ENCODE measurements around the gene DCPS.

DCPS gene

DNA sequence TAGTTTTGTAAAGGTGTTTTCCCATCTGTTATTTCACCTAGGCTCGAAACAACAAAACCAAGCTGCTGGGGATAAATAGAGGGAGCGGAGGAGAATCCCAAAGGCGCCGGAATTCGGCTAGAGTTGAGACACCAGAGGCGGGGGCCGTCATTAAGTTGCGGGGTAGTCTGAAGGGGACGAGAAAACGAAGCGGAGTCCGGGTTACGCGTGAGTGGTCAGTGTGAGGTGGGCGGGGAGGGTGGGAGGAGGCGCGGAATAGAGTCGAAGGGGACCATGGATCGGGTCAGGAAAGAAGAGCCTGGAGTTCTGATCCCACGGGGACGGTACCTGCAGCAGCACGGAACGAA, 35.5 kb upstream of the DCPS start:
- DNase-seq (ENCODE audit: insufficient read length, low spot score) (no peak), FAIRE-seq (no peak)
- TF ChIP-seq POU2F2 (IDR thresholded peaks at IDR 0.05; ENCODE audit: low read depth, low read length) (no peak), TAF1 (IDR thresholded peaks at IDR 0.05; ENCODE audit: low read depth, low read length) (no peak), SPI1 (IDR thresholded peaks at IDR 0.05; ENCODE audit: low read depth, low read length) (no peak), POLR2AphosphoS5 (IDR thresholded peaks at IDR 0.05; ENCODE audit: low read depth, low read length) (no peak), POLR2A (IDR thresholded peaks at IDR 0.05; ENCODE audit: low read depth, low read length) (no peak), PAX5 (IDR thresholded peaks at IDR 0.05; ENCODE audit: insufficient read depth, low read length, severe bottlenecking) (peak; percentile 15)

DNA sequence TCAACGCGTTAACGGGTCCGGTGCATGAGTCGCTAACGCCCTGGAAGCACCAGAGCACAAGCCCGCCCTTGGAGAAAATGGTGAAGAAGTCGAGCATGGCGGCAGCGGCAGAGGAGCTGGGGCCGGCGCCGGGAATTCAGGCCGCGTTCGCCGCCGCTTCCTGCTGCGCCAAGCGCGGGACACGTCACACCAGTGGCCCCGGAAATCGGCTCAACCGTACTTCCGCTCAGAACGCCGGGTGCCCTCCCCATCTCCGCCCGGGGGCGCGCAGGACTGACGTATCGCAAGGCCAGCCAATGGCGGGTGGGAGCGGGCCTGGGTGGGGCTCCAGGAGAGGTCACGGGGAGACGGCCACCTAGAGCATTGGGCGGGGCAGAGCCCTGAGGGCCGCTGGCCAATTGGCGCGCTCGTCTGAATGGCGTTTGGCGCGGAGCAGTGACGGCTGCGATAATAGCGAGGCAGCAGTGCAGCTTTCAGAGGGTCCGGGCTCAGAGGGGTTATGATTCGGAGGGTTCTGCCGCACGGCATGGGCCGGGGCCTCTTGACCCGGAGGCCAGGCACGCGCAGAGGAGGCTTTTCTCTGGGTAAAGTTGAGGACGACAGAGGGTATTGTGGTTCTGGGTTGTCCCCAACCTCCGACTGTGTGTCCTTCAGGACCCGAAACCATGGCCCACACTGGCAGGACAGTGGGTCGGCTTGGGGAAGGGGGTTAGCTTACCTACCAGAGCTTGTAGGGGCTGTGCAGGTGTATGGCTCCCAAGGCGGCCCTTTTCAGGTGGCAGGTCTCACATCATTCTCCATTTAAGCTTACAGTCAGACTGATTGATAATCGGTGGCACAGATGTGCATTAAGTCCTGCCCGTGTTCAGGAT, 34.9 kb upstream of the DCPS start, which contains the start of the genes FOXRED1 and SRPRA:
Gene FOXRED1, plus strand, starts transcription at position 447 of the 872 bp plus-strand sequence. Its CDS starts 53 bp downstream, at position 500.
Gene SRPRA, minus strand, starts transcription at position 188 of the 872 bp plus-strand sequence. Its CDS starts 91 bp downstream, at position 97.
- TF ChIP-seq TAF1 (IDR thresholded peaks at IDR 0.05; ENCODE audit: low read depth, low read length) = no peak; the same call in 1 of the 2 replicates
- TF ChIP-seq PAX5 (IDR thresholded peaks at IDR 0.05; ENCODE audit: insufficient read depth, low read length, severe bottlenecking) = peak; percentile 83
- TF ChIP-seq POLR2AphosphoS5 (IDR thresholded peaks at IDR 0.05; ENCODE audit: low read depth, low read length) = peak; percentile 87
- peak; percentile 74 for TF ChIP-seq POU2F2 (IDR thresholded peaks at IDR 0.05; ENCODE audit: low read depth, low read length)
- peak; percentile 50 for TF ChIP-seq SPI1 (IDR thresholded peaks at IDR 0.05; ENCODE audit: low read depth, low read length)
- peak; percentile 89 for TF ChIP-seq POLR2A (IDR thresholded peaks at IDR 0.05; ENCODE audit: low read depth, low read length)
- FAIRE-seq (peak; percentile 99), DNase-seq (ENCODE audit: insufficient read length, low spot score) (peak; percentile 100)

DNA sequence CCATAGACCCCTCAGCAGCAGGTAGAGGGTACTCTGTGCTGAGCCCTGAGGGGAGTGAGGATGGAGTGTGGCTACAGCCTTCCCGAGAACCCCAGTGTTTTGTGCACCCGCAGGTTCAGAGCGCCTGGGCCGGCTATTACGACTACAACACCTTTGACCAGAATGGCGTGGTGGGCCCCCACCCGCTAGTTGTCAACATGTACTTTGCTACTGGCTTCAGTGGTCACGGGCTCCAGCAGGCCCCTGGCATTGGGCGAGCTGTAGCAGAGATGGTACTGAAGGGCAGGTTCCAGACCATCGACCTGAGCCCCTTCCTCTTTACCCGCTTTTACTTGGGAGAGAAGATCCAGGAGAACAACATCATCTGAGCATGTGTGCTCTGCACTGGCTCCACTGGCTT, 26.5 kb upstream of the DCPS start:
- no peak for FAIRE-seq
- no peak for TF ChIP-seq POLR2AphosphoS5 (IDR thresholded peaks at IDR 0.05; ENCODE audit: low read depth, low read length)
- no peak for TF ChIP-seq PAX5 (IDR thresholded peaks at IDR 0.05; ENCODE audit: insufficient read depth, low read length, severe bottlenecking)
- TF ChIP-seq POU2F2 (IDR thresholded peaks at IDR 0.05; ENCODE audit: low read depth, low read length) = no peak
- no peak for DNase-seq (ENCODE audit: insufficient read length, low spot score)

DNA sequence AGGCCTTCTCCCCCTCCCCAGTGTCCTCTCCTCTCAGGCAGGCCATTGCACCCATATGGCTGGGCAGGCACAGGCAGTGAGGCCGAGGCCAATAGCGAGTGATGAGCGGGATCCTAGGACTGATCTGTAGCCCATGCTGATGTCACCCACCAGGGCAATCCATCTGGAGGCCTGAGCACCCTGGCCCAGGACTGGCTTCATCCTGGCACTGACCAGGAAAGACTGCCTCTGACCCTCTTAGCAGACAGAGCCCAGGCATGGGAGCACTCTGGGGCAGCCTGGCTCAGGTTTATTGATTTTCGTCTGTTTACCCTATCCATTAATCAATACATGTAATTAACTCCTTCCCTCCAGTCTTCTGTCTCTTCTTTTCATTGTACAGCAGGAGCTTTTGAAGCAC, 26.1 kb upstream of the DCPS start:
- no peak for FAIRE-seq
- no peak for TF ChIP-seq PAX5 (IDR thresholded peaks at IDR 0.05; ENCODE audit: insufficient read depth, low read length, severe bottlenecking)
- TF ChIP-seq TAF1 (IDR thresholded peaks at IDR 0.05; ENCODE audit: low read depth, low read length) = no peak
- TF ChIP-seq POLR2A (IDR thresholded peaks at IDR 0.05; ENCODE audit: low read depth, low read length) = no peak
- no peak for TF ChIP-seq POLR2AphosphoS5 (IDR thresholded peaks at IDR 0.05; ENCODE audit: low read depth, low read length)
- TF ChIP-seq SPI1 (IDR thresholded peaks at IDR 0.05; ENCODE audit: low read depth, low read length) = no peak
- TF ChIP-seq POU2F2 (IDR thresholded peaks at IDR 0.05; ENCODE audit: low read depth, low read length) = no peak
- no peak for DNase-seq (ENCODE audit: insufficient read length, low spot score)

DNA sequence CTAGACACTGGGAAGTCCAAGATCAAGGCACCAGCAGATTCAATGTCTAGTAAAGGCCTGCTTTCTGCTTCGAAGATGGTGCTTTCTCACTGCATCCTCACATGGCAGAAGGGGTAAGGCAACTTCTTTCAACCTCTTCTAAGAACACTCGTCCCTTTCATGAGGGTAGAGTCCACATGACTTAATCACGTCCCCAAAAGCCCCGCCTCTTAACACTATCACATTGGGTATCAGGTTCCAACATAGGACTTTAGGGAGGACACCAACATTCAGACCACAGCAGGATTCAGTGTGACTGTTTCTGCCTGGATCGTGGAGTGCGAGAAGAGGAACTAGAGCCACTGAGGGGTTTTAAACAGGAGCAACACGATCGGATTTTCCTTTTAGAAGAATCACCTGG, 24.7 kb upstream of the DCPS start:
- TF ChIP-seq TAF1 (IDR thresholded peaks at IDR 0.05; ENCODE audit: low read depth, low read length) = no peak
- TF ChIP-seq PAX5 (IDR thresholded peaks at IDR 0.05; ENCODE audit: insufficient read depth, low read length, severe bottlenecking) = no peak
- DNase-seq (ENCODE audit: insufficient read length, low spot score) = no peak
- FAIRE-seq = no peak

DNA sequence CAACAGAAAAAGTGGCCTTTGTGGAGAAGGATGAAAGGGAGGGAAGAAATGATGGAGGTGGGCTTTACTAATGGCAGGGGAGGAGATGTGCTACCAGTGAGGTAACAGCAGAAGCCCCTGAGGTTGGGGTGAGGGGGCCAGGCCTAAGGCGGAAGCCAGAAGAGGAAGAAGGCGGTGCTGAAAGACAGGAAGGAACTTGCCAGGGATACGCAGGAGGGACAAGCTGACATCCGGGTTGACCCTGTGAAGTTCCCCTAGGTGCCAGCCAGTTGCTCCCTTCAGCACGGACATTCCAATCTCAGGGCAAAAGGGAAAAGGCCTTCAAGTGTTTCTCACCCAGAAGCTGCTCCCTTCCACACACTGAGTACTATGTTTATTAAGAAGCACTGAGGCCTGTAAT, 23.3 kb upstream of the DCPS start:
- FAIRE-seq = no peak
- DNase-seq (ENCODE audit: insufficient read length, low spot score) = no peak
- no peak for TF ChIP-seq SPI1 (IDR thresholded peaks at IDR 0.05; ENCODE audit: low read depth, low read length)
- TF ChIP-seq POU2F2 (IDR thresholded peaks at IDR 0.05; ENCODE audit: low read depth, low read length) = no peak
- no peak for TF ChIP-seq POLR2A (IDR thresholded peaks at IDR 0.05; ENCODE audit: low read depth, low read length)
- TF ChIP-seq POLR2AphosphoS5 (IDR thresholded peaks at IDR 0.05; ENCODE audit: low read depth, low read length) = no peak
- no peak for TF ChIP-seq TAF1 (IDR thresholded peaks at IDR 0.05; ENCODE audit: low read depth, low read length)
- no peak for TF ChIP-seq PAX5 (IDR thresholded peaks at IDR 0.05; ENCODE audit: insufficient read depth, low read length, severe bottlenecking)

DNA sequence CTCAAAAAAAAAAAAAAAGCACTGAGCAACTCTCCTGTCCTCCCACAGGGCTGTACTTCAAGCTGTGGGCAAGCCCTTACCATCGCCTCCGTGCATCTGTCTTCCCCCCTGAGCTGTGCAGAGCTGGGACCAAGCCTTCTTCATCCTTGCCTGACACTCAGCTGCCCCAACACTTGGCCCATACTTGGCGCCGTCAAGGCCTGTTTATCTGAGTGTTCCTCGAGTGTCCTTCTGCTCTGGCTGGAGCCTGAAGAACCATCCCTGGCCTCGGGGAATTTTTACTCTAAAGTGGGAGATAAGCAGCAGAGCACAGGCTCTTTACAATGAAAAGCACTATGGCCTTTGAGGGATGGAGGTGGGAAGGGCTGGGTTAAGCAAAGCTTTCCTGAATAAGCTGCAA, 22.6 kb upstream of the DCPS start:
- TF ChIP-seq POLR2A (IDR thresholded peaks at IDR 0.05; ENCODE audit: low read depth, low read length) (no peak), PAX5 (IDR thresholded peaks at IDR 0.05; ENCODE audit: insufficient read depth, low read length, severe bottlenecking) (no peak), TAF1 (IDR thresholded peaks at IDR 0.05; ENCODE audit: low read depth, low read length) (no peak), POLR2AphosphoS5 (IDR thresholded peaks at IDR 0.05; ENCODE audit: low read depth, low read length) (no peak)
- FAIRE-seq (no peak), DNase-seq (ENCODE audit: insufficient read length, low spot score) (no peak)

DNA sequence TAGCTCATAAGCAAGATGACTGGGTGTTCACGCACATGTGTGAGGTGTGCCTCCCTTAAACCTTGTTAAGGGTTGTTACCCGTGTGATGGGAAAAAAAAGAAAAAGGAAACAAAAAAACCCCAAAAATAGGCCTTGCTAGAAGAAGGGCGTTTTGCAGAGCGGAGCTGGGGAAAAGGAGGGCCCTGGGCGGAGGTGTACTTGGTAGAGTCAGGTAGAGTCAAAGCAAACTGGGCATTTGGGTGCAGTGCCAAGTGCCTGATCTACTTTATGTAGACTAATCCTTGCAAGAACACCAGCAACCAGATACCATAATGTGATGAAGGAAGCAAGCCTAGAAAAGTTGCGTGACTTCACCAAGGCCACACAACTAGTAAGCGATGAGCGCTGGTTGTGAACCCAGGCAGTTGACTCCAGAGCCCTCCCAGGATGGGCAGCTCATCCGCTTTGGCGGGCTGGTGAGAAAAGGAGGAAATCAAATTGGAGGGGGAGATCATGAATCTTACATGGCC, 22.1 kb upstream of the DCPS start:
- FAIRE-seq = no peak
- DNase-seq (ENCODE audit: insufficient read length, low spot score) = no peak
- TF ChIP-seq POU2F2 (IDR thresholded peaks at IDR 0.05; ENCODE audit: low read depth, low read length) (no peak), POLR2AphosphoS5 (IDR thresholded peaks at IDR 0.05; ENCODE audit: low read depth, low read length) (no peak), PAX5 (IDR thresholded peaks at IDR 0.05; ENCODE audit: insufficient read depth, low read length, severe bottlenecking) (no peak), TAF1 (IDR thresholded peaks at IDR 0.05; ENCODE audit: low read depth, low read length) (no peak), POLR2A (IDR thresholded peaks at IDR 0.05; ENCODE audit: low read depth, low read length) (no peak), SPI1 (IDR thresholded peaks at IDR 0.05; ENCODE audit: low read depth, low read length) (no peak)

DNA sequence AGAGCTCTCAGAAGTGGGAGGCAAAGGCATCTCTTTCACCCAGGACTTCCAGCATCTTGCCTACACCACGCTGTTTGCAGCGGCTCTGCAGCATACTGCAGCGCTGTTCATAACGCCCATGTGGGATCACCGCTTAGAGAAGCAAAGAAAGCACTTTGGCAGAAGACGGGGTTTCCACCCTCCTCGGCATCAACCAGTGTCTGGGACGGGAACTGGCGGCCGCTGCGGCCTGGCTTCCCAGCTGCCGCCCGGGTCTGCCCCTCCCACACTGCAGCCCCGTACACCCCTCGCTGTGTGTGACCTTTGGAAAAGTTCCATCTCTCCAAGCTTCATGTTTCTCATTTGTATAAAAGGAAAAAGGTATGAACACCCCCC, 21.5 kb upstream of the DCPS start:
- peak; percentile 58 for FAIRE-seq

More for the DNA sequence above, 21.5 kb upstream of the DCPS start:
- no peak for DNase-seq (ENCODE audit: insufficient read length, low spot score)
- TF ChIP-seq POLR2A (IDR thresholded peaks at IDR 0.05; ENCODE audit: low read depth, low read length) = no peak
- no peak for TF ChIP-seq POU2F2 (IDR thresholded peaks at IDR 0.05; ENCODE audit: low read depth, low read length)
- TF ChIP-seq SPI1 (IDR thresholded peaks at IDR 0.05; ENCODE audit: low read depth, low read length) = no peak
- no peak for TF ChIP-seq PAX5 (IDR thresholded peaks at IDR 0.05; ENCODE audit: insufficient read depth, low read length, severe bottlenecking)
- no peak for TF ChIP-seq POLR2AphosphoS5 (IDR thresholded peaks at IDR 0.05; ENCODE audit: low read depth, low read length)
- TF ChIP-seq TAF1 (IDR thresholded peaks at IDR 0.05; ENCODE audit: low read depth, low read length) = no peak

Measured in GM12891 (cell line).